Keratinocyte (primary cell): ENCODE results near the gene C1orf122.

ENCODE experiments used
- EZH2 ChIP-seq: IDR thresholded peaks from one replicate; pipeline ENCODE4 v1.6.1; 2012; ENCODE audit warnings: inconsistent platforms, mild to moderate bottlenecking, low read length, moderate library complexity
- TF ChIP-seq, protein P1 (sequence below), 3 experiments: IDR thresholded peaks in 1 of 3; conservative IDR thresholded peaks in 1 of 3; optimal IDR thresholded peaks in 1 of 3; 2 replicates in 2 of 3; 3 replicates in 1 of 3; pipeline versions ENCODE3 to v1.5.1; 2011; ENCODE audit warnings: low read length in 3 of 3, mild to moderate bottlenecking in 3 of 3, moderate library complexity in 2 of 3, control low read depth in 1 of 3, inconsistent platforms in 1 of 3; ENCODE audit not compliant: insufficient read depth in 2 of 3; ENCODE audit errors: extremely low read depth in 1 of 3

DNA sequence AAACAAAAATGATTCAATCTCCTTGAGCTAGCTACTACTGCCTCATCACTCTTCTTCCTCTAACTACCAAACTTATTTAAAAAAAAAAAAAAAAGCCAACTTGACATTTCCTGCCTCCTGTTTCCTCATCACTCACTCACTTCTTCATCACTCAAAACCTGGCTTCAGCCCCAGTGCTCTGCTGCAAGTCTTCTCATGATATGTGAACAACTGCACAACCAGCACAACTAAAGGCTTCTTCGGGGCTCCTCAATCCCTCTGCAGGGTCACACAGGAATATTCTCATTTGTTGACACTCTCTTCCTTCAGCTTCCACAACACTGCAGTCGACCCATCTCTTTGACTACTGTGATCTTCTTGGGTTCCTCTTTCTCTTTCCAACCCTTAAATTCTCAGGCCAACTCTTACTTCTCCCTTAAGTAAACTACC, 44.2 kb downstream of the C1orf122 start:
- TF ChIP-seq, protein P1, sequence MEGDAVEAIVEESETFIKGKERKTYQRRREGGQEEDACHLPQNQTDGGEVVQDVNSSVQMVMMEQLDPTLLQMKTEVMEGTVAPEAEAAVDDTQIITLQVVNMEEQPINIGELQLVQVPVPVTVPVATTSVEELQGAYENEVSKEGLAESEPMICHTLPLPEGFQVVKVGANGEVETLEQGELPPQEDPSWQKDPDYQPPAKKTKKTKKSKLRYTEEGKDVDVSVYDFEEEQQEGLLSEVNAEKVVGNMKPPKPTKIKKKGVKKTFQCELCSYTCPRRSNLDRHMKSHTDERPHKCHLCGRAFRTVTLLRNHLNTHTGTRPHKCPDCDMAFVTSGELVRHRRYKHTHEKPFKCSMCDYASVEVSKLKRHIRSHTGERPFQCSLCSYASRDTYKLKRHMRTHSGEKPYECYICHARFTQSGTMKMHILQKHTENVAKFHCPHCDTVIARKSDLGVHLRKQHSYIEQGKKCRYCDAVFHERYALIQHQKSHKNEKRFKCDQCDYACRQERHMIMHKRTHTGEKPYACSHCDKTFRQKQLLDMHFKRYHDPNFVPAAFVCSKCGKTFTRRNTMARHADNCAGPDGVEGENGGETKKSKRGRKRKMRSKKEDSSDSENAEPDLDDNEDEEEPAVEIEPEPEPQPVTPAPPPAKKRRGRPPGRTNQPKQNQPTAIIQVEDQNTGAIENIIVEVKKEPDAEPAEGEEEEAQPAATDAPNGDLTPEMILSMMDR (optimal IDR thresholded peaks at IDR 0.05 in 1 of 3, IDR thresholded peaks at IDR 0.05 in 1 of 3, conservative IDR thresholded peaks at IDR 0.05 in 1 of 3; ENCODE audit: extremely low read depth in 1 of 3, insufficient read depth in 2 of 3, low read length in 3 of 3), result no peak
- no peak for TF ChIP-seq EZH2
